Renal cortical epithelial cell (primary cell): ENCODE data around the gene ATXN10. TPM values are rescaled to one million over a fixed set of nuclear protein-coding genes. Genes with fewer than 3 reads are reported as not detected.

Source experiments
- DNase-seq: peaks from one replicate; pipeline ENCODE4 v3.0.0-alpha.2; 2011; ENCODE audit warnings: low read depth
- total RNA-seq: library from RNA; depleted of rRNA; stranded (reverse); fragments of >200 nt; gene quantifications from 2 replicates; pipeline ENCODE4 v1.2.3, GENCODE V29; 2014

ATXN10 gene
- total RNA-seq, 1 donor from 2014 or later, result 458 TPM

DNA sequence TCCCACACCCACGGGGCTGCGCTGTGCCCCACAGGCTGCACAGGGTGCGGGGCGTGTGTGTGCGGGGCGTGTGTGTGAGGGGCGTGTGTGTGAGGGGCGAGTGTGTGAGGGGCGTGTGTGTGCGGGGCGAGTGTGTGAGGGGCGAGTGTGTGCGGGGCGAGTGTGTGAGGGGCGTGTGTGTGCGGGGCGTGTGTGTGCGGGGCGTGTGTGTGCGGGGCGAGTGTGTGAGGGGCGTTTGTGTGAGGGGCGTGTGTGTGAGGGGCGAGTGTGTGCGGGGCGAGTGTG, 218.7 kb downstream of the ATXN10 start:
- DNase-seq, result no peak

- DNase-seq, result no peak
Measured at GRCh38 chr22:45891021-45891421, 219.4 kb downstream of the ATXN10 start.

DNA sequence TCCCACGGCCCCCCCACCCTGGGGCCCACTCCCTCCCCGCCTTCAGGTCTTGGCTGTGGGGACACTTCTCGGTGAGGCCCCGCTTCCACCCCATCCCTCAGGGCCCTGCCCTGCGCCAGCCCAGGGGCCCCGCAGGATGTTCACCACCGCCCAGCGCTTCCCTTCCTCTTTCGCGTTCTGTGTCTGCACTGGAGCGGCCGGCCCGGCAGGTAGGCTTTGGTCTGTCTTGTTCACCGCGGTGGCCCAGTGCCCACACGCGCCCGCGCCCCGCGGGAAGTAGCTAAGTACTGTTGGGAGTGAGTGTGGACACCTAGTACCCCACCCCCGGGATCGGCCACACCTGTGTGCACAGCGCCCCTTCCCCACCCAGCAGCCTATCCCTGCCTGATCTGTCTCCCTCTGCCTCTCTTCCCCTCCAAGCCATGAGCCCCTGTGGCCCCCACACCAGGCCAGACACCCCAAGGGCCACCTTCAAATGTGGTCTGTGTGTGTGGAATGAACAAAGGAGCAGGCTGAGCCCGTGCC, 219.9 kb downstream of the ATXN10 start:
- DNase-seq, result no peak

- no peak for DNase-seq
Measured at GRCh38 chr22:45891996-45892621, 220.5 kb downstream of the ATXN10 start.

DNA sequence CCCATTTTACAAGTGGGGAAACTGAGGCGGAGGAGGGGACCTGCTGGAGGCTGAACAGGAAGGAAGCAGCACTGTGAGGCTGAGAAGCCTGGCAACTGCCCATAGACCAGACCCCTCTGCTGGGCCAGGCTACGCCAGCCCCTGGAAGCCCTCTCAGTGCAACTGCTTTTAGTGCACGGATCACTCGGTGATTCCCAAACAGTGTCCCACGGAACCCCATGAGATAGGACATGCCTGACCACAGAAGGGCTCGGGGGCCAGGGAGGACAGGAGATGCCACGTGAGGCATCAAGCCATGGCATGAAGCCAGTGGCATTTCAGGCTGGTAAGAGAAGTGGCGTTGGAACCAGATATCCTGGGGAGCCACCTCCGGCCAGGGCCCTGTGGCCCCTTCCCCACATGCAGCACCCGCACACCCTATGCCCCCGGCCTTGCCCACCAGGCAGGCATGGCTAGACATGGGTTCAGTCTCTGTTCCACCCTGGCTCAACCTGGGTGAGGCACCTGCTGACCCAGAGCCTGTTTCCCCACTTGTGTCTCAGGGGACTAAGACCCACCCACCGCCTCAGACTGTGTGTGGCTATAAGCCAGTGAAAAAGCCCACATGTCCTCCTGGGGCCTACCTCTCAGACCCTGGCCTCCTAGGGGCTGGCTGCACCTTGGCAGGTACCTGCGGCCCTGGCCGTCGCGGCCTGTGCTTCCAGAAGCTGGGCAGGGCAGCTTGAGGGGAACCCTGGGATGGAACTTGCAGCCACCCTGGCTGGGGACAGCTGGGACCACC, 221.2 kb downstream of the ATXN10 start:
- DNase-seq, result no peak

DNA sequence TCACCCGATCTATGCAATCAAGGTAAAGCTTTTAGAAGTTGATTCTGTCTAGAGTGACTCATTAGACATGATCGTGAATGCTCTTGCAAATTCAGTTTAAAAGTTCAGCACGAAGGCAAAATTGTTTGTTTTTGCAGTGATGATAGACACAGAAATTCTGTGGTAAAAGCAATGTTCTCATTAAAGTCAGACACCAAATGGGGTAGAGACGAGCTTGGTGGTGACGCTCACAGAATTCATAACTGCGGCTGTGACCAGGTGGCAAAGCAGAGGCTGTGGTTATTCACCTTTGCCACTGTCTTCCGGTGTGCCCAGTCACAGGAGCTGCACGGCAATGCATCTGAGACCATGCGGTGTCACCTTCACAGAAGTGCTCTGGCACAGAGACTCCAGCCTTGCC, 221.9 kb downstream of the ATXN10 start:
- no peak for DNase-seq

Other genes starting within 250 kb of the ATXN10 start
- 17.1 TPM in 1 of 2 replicates, not detected in the other for gene FBLN1, start 169.0 kb upstream of the ATXN10 start, total RNA-seq